ENCODE data around the gene CHRND. TPM values are rescaled to one million over a fixed set of nuclear protein-coding genes. Genes with fewer than 3 reads are reported as not detected.
"Not testable (repeated sequence)": the region's sequence is repeated elsewhere in the genome, so short reads cannot be mapped to it uniquely, and the experiment has no call there.

Gene CHRND
- polyA plus RNA-seq, 3 donors: not detected

- H3K4me3 Mint-ChIP-seq: no peak overlapping the region
- no peak overlapping the region for H3K27ac Mint-ChIP-seq
- Histone ChIP-seq H3K4me1 (ENCODE audit: control insufficient read depth in 1 of 2, insufficient read depth in 2 of 2, low read length in 2 of 2) (no peaks in the 10 kb centered on the region), H3K36me3 (replicated peaks in 1 of 2; ENCODE audit: control insufficient read depth in 1 of 2, insufficient read depth in 2 of 2, low read length in 2 of 2) (no peaks in the 10 kb centered on the region), H3K4me2 (replicated peaks; ENCODE audit: extremely low read depth, low read length, poor library complexity, severe bottlenecking) (no peak overlapping the region), H3K79me2 (ENCODE audit: insufficient read depth, low read length) (no peaks in the 10 kb centered on the region), H3K9me3 (replicated peaks in 1 of 2; ENCODE audit: control insufficient read depth in 1 of 2, insufficient read depth in 1 of 2, low read length in 2 of 2) (peaks cover 7% of the 10 kb centered on the region in 2 donors), H3K4me3 (replicated peaks in 1 of 3; ENCODE audit: low read depth in 2 of 3, low read length in 3 of 3) (no peak overlapping the region), H3K27ac (ENCODE audit: low read depth in 1 of 2, low read length in 2 of 2) (no peak overlapping the region), H2AFZ (ENCODE audit: insufficient read depth, low read depth, low read length, poor library complexity, severe bottlenecking) (no peak overlapping the region), H3K9ac (ENCODE audit: insufficient read depth, low read length, poor library complexity, severe bottlenecking) (no peak overlapping the region), H3K27me3 (ENCODE audit: control insufficient read depth in 2 of 2, insufficient read depth in 2 of 2, low read length in 2 of 2) (no peaks in the 10 kb centered on the region), H4K20me1 (ENCODE audit: insufficient read depth, low read length) (no peaks in the 10 kb centered on the region)
- peaks cover 7 to 11% (median 10%) of the 10 kb centered on the region in 7 donors for H3K9me3 Mint-ChIP-seq
- peaks cover 9 to 20% (median 15%) of the 10 kb centered on the region in 3 donors for H3K27me3 Mint-ChIP-seq (ENCODE audit: low read depth in 3 of 3)
- TF ChIP-seq CTCF (IDR thresholded peaks at IDR 0.05): no peak
- no peak for DNase-seq
- intact Hi-C loops (cut with micrococcal nuclease): no loop called here
- WGBS (ENCODE audit: insufficient coverage): 99% methylated on average over 7 of the region's 9 CpGs
- peaks cover 2% of the 10 kb centered on the region for H3K4me1 Mint-ChIP-seq
- H3K36me3 Mint-ChIP-seq: no peaks in the 10 kb centered on the region
These were observed 6.5 kb downstream of the CHRND start for GRCh38 chr2:232532419-232532818.

GRCh38 chr2:232532821-232533220, 6.9 kb downstream of the CHRND start:
- intact Hi-C loops (cut with micrococcal nuclease); H3K27ac ChIP-seq (ENCODE audit: low read depth in 1 of 2, low read length in 2 of 2); DNase-seq; H3K79me2 ChIP-seq (ENCODE audit: insufficient read depth, low read length); H3K4me3 ChIP-seq (replicated peaks in 1 of 3; ENCODE audit: low read depth in 2 of 3, low read length in 3 of 3); H3K36me3 ChIP-seq (replicated peaks in 1 of 2; ENCODE audit: control insufficient read depth in 1 of 2, insufficient read depth in 2 of 2, low read length in 2 of 2); H3K36me3 Mint-ChIP-seq; H3K27ac Mint-ChIP-seq; H4K20me1 ChIP-seq (ENCODE audit: insufficient read depth, low read length); H3K4me1 ChIP-seq (ENCODE audit: control insufficient read depth in 1 of 2, insufficient read depth in 2 of 2, low read length in 2 of 2); H3K4me1 Mint-ChIP-seq; H3K4me3 Mint-ChIP-seq; H3K9me3 ChIP-seq (replicated peaks in 1 of 2; ENCODE audit: control insufficient read depth in 1 of 2, insufficient read depth in 1 of 2, low read length in 2 of 2); H3K9ac ChIP-seq (ENCODE audit: insufficient read depth, low read length, poor library complexity, severe bottlenecking); H3K4me2 ChIP-seq (replicated peaks; ENCODE audit: extremely low read depth, low read length, poor library complexity, severe bottlenecking); H3K27me3 ChIP-seq (ENCODE audit: control insufficient read depth in 2 of 2, insufficient read depth in 2 of 2, low read length in 2 of 2); H2AFZ ChIP-seq (ENCODE audit: insufficient read depth, low read depth, low read length, poor library complexity, severe bottlenecking): not testable (repeated sequence)
- Mint-ChIP-seq H3K27me3 (ENCODE audit: low read depth in 3 of 3) (peaks cover 9 to 19% (median 15%) of the 10 kb centered on the region in 3 donors), H3K9me3 (peaks cover 7 to 11% (median 10%) of the 10 kb centered on the region in 7 donors)
- WGBS (ENCODE audit: insufficient coverage): 93% methylated on average over 3 of the region's 7 CpGs
